NCI-H2227 (cell line): ENCODE results near the gene TSPOAP1.

Source experiments
- DNase-seq: peaks from one replicate; lab custom pipeline; 2025; ENCODE audit not compliant: unreplicated experiment; lab: John Stamatoyannopoulos, UW

Gene TSPOAP1

GRCh38 chr17:58319173-58320162 lies 9.1 kb downstream of the TSPOAP1 start:
- no peak for DNase-seq

GRCh38 chr17:58318627-58319172 lies 9.9 kb downstream of the TSPOAP1 start:
- DNase-seq: no peak

- no peak for DNase-seq
Observed at GRCh38 chr17:58318065-58318481, 10.5 kb downstream of the TSPOAP1 start.

- peak; percentile 42 for DNase-seq
Observed at GRCh38 chr17:58317421-58318064, 11.1 kb downstream of the TSPOAP1 start.

GRCh38 chr17:58316260-58316960 lies 12.2 kb downstream of the TSPOAP1 start:
- DNase-seq: no peak

GRCh38 chr17:58315750-58316149 lies 12.8 kb downstream of the TSPOAP1 start:
- DNase-seq: no peak

- DNase-seq: no peak
Observed at GRCh38 chr17:58315281-58315711, 13.3 kb downstream of the TSPOAP1 start.

- DNase-seq: no peak
Observed at GRCh38 chr17:58314706-58315015, 13.9 kb downstream of the TSPOAP1 start.

GRCh38 chr17:58313815-58314705 lies 14.5 kb downstream of the TSPOAP1 start:
- DNase-seq: no peak

GRCh38 chr17:58312829-58313228 lies 15.8 kb downstream of the TSPOAP1 start:
- DNase-seq: no peak

GRCh38 chr17:58312021-58312630 lies 16.5 kb downstream of the TSPOAP1 start:
- no peak for DNase-seq

GRCh38 chr17:58311429-58311894 lies 17.1 kb downstream of the TSPOAP1 start:
- no peak for DNase-seq

- DNase-seq: no peak
Observed at GRCh38 chr17:58310511-58311428, 17.8 kb downstream of the TSPOAP1 start.

GRCh38 chr17:58309918-58310259 lies 18.7 kb downstream of the TSPOAP1 start:
- no peak for DNase-seq

GRCh38 chr17:58308985-58309917 lies 19.3 kb downstream of the TSPOAP1 start:
- no peak for DNase-seq

- peak; percentile 13 for DNase-seq
Observed at GRCh38 chr17:58308173-58308984, 20.2 kb downstream of the TSPOAP1 start.
